SH-SY5Y (cell line): ENCODE data around the gene SFI1.

Source experiments
- GATA2 ChIP-seq: IDR thresholded peaks from 2 replicates; pipeline ENCODE4 v1.6.1; 2011; ENCODE audit warnings: mild to moderate bottlenecking, low read depth, low read length
- GATA3 ChIP-seq: IDR thresholded peaks from 2 replicates; pipeline ENCODE4 v1.6.1; 2011; ENCODE audit warnings: low read depth, mild to moderate bottlenecking, low read length, moderate library complexity

- TF ChIP-seq GATA3 (no peak), GATA2 (no peak)
Observed at GRCh38 chr22:31544481-31545480, 48.4 kb downstream of the SFI1 start.
